Kidney glomerular epithelial cell (primary cell): Measurements from ENCODE around the gene ATF6B.
A peak's percentile ranks its signal among the peaks of the same experiment; 100 is the strongest.
"Not testable (repeated sequence)": the region's sequence is repeated elsewhere in the genome, so short reads cannot be mapped to it uniquely, and the experiment has no call there.

Experiments
- DNase-seq: peaks from one replicate; lab custom pipeline; 2025; lab: John Stamatoyannopoulos, UW

The ATF6B gene

DNA sequence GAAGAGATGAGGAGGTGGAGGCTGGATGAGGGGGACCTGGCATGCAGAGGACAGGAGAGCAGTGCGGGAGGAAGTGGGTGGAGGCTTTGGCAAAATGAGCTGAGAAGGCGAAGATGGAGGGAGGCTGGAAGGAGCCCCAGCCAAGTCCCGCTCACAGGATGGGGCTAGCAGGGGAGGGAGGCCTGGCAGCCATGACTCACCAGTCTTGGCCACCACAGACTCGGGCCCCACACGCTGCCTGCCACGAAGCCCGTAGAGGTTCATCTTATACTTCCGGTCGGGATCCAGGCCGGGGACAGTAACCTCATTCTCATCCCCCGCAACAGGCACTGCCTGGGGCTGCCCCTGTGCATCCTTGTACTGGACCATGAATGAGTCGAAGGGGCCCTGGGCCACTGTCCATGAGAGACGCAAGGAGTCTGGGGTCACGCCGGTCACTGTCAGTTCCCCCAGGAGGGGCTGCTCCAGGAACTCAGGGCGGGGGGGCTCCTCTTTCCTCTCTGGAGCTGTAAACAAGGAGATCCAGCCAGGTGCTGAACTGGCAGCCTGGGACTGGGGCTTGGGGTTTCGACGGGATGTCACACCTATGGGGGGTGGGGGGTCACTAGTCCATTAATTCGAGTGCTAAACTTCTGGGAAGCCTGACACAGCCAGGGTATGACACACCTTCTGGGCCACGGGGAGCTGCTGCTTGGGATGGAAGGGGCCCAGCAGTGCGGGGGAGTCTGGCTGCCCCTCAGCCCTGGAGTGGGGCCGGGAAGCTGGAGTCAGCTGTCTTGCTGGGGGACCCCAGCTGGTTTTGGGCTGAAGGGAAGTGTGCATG, 46.7 kb downstream of the ATF6B start:
- no peak for DNase-seq

- no peak for DNase-seq
Measured at GRCh38 chr6:32079566-32080290, 48.3 kb downstream of the ATF6B start.

GRCh38 chr6:32076321-32076809, 51.7 kb downstream of the ATF6B start:
- DNase-seq = peak; percentile 92

- DNase-seq = no peak
Measured at GRCh38 chr6:32075781-32076180, 52.3 kb downstream of the ATF6B start.

DNA sequence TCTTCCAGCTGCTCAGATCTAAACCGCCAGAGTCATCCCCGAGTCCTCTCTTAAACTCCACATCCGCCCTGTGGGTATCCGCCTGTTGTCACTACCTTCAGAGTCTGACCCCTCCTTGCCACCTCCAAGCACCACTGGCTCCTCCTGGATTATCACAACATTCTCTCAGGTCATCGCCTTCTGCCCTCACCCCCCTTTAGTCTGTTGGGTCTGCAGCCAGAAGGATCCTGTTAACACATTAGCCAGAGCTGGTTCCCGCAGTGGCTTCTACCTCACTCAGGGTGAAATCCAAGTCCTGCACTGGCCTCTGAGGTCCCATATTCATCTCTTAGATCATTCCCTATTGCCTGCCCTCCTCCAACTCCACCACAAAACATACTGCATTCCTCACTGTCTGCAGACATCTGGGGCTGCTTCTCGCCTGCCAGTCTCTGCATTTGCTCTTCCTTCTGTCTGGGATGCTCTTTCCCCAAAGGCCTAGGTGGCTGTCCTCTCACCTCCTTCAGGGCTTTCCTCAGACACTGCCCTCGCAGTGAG, 53.0 kb downstream of the ATF6B start:
- peak; percentile 50 for DNase-seq

GRCh38 chr6:32073613-32074012, 54.4 kb downstream of the ATF6B start:
- DNase-seq = no peak

DNA sequence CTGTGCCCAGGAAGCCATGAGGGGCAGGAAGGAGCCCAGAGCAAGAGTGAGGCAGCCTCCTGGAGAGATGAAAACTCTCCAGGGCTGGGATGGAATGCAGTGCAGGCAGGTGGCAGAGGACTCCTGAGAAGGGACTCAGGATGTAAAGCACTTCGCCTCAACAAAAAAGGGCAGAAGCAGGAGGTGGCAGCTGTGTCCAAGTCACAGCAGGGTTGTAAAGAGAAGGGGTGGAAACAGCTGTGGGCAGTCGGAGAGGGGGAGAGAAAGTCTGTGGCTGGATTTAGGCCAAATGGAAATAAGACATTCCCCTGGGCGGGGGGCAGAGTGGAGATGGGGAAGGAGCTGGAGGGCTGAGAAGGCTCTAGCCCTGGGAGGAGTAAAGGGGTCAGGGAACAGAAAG, 54.9 kb downstream of the ATF6B start:
- no peak for DNase-seq

GRCh38 chr6:32070814-32071543, 57.1 kb downstream of the ATF6B start:
- no peak for DNase-seq

DNA sequence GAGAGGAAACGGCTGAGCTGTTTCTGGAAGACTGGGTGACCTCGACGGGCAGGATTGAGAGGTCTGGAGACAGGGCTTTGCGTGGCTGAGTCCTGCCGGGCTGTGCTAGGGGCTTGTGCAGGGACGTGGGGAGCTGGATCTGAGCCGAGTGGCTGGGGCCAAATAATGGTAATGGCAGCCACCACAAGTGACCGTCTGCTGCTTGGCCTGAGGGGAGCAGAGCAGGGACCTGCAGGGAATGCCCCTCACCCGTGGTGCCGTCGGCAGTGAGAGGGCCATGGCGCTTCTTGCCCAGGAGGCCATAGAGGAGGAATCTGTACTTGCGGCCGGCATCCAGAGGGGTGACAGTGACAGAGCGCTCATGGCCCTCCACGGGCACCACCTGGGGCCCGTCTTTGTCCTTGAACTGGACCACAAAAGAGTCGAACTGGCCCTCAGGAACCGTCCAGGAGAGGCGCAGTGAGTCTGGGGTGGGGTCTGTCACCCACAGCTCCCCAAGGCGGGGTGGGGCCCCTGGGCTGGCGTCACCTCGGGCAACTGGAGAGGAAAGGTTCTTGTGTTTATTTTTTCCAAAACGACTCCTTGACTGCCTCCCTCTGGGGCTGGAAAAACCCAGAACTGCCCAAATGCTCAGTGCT, 58.0 kb downstream of the ATF6B start:
- DNase-seq = no peak

- DNase-seq = no peak
Measured at GRCh38 chr6:32069460-32069859, 58.6 kb downstream of the ATF6B start.

DNA sequence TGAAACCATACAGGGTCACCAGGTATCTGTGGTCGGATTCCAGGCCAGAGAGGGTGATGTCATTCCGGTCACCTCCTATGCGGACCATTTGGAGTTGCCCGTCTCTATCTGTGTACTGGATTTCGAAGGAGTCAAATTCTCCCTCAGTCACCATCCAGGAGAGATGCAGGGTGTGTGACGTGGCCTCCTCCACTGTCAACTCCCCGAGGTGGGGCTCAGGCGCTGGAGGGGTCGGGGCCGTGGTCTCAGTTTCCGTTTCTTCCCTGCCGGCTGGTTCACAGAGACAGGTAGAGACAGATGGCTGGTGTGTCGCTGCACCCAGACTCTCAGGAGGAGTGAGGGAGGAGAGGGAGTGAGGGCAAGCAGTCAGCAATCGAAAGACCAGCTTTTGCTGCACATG, 59.2 kb downstream of the ATF6B start:
- no peak for DNase-seq

- DNase-seq = not testable (repeated sequence)
Measured at GRCh38 chr6:32068315-32068714, 59.7 kb downstream of the ATF6B start.

DNA sequence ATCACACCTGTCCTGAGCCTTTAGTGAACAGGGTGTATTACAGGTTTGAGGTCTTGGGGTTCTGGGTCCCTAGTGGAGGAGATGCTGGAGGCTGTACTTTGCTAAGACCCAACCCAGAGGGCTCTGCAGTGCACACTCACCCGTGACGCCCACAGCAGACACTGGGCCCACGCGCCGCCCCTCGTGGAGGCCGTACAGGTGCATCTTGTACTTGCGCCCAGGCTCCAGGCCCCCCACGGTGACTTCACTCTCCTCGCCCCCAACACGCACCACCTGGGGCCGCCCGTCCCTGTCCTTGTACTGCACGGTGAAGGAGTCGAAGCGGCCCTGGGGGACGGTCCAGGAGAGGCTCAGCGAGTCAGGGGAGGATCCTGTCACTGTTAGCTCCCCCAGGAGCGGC, 60.5 kb downstream of the ATF6B start:
- not testable (repeated sequence) for DNase-seq
